ENCODE data around the gene MRPS34.

Gene MRPS34

DNA sequence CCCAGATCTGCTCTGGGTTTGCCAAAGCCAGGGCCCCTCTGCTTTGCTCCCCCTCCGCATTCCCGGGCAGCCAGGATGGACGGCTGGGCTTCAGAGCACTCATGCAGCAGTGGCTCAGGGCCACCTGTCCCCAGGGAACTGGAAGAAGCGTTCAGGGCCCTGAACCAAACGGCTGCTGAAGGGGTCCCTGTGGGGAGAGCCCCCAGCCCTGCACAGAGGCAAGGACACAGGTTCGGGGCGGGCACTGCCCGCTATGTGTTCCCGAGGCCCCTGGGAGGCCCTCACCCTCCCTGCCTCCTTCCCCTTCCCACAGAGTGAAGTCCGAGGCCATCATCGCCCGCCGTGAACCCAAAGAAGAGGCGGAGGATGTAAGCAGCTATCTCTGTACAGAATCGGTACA lies 12.0 kb downstream of the MRPS34 start:
- TF ChIP-seq CTCF (IDR thresholded peaks at IDR 0.05; ENCODE audit: low read depth, low read length): no peak
- DNase-seq (ENCODE audit: low read depth, low spot score): no peak
- in situ Hi-C loops (cut with HindIII; ENCODE audit: low sequenced_read_pairs): no loop called here
- no peak overlapping the region for H3K4me3 ChIP-seq (ENCODE audit: low read depth, low read length)

GRCh38 chr16:1759511-1759910 lies 13.4 kb downstream of the MRPS34 start:
- no peak overlapping the region for H3K4me3 ChIP-seq (ENCODE audit: low read depth, low read length)
- no peak for DNase-seq (ENCODE audit: low read depth, low spot score)
- TF ChIP-seq CTCF (IDR thresholded peaks at IDR 0.05; ENCODE audit: low read depth, low read length): no peak
- in situ Hi-C loops (cut with HindIII; ENCODE audit: low sequenced_read_pairs): no loop called here

- no peak for DNase-seq (ENCODE audit: low read depth, low spot score)
- in situ Hi-C loops (cut with HindIII; ENCODE audit: low sequenced_read_pairs): no loop called here
- no peak for TF ChIP-seq CTCF (IDR thresholded peaks at IDR 0.05; ENCODE audit: low read depth, low read length)
- H3K4me3 ChIP-seq (ENCODE audit: low read depth, low read length): no peak overlapping the region
Observed at GRCh38 chr16:1758923-1759322, 14.0 kb downstream of the MRPS34 start.

- in situ Hi-C loops (cut with HindIII; ENCODE audit: low sequenced_read_pairs): no loop called here
- DNase-seq (ENCODE audit: low read depth, low spot score): no peak
Observed at GRCh38 chr16:1757714-1758461, 15.0 kb downstream of the MRPS34 start.

DNA sequence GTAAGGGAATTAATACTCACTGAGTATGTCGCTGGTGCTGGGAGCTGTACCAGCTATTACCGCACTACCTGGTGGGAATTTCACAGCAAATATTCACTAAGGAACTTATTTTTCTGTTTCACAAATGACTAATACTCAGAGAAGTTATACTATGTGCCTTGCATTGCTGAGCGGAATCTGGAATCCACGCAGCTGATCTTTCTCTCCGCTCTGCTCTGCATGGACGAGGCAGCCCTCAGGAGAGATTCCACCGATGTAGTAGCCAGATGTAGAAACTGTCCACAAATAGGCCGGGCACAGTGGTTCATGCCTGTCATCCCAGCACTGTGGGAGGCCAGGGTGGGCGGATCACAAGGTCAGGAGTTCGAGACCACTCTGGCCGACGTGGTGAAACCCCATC lies 18.7 kb downstream of the MRPS34 start:
- TF ChIP-seq CTCF (IDR thresholded peaks at IDR 0.05; ENCODE audit: low read depth, low read length): no peak
- no peak overlapping the region for H3K4me3 ChIP-seq (ENCODE audit: low read depth, low read length)
- in situ Hi-C loops (cut with HindIII; ENCODE audit: low sequenced_read_pairs): no loop called here
- no peak for DNase-seq (ENCODE audit: low read depth, low spot score)

More at GRCh38 chr16:1757714-1758461, 15.0 kb downstream of the MRPS34 start:
- TF ChIP-seq CTCF (IDR thresholded peaks at IDR 0.05; ENCODE audit: low read depth, low read length): no peak
- no peak overlapping the region for H3K4me3 ChIP-seq (ENCODE audit: low read depth, low read length)

- DNase-seq (ENCODE audit: low read depth, low spot score): no peak
- H3K4me3 ChIP-seq (ENCODE audit: low read depth, low read length): no peak overlapping the region
- TF ChIP-seq CTCF (IDR thresholded peaks at IDR 0.05; ENCODE audit: low read depth, low read length): no peak
- in situ Hi-C loops (cut with HindIII; ENCODE audit: low sequenced_read_pairs): no loop called here
Observed at GRCh38 chr16:1752853-1753252, 20.1 kb downstream of the MRPS34 start.
